Trophoblast cell (in vitro differentiated cells and primary cell): ENCODE measurements around the gene DOCK3.
"Not testable (repeated sequence)": the region's sequence is repeated elsewhere in the genome, so short reads cannot be mapped to it uniquely, and the experiment has no call there.

ENCODE experiments used
- DNase-seq, 2 donors: peaks; one replicate each; pipeline ENCODE4 v3.0.0-alpha.2; 2016
- H2AFZ ChIP-seq: 2 replicates; pipeline ENCODE4 v1.6.1; 2013; ENCODE audit warnings: low read length, moderate library complexity, mild to moderate bottlenecking; ENCODE audit not compliant: insufficient read depth, poor library complexity
- H2AK5ac ChIP-seq: 2 replicates; pipeline ENCODE4 v1.6.1; 2013; ENCODE audit warnings: mild to moderate bottlenecking, low read length
- H2BK120ac ChIP-seq: 2 replicates; pipeline ENCODE4 v1.6.1; 2013; ENCODE audit warnings: low read length, mild to moderate bottlenecking, moderate library complexity; ENCODE audit not compliant: insufficient read depth, poor library complexity
- H2BK12ac ChIP-seq: 2 replicates; pipeline ENCODE4 v1.6.1; 2013; ENCODE audit warnings: mild to moderate bottlenecking, low read length, moderate library complexity
- H2BK5ac ChIP-seq: 2 replicates; pipeline ENCODE4 v1.6.1; 2013; ENCODE audit warnings: low read length, low read depth, moderate library complexity, mild to moderate bottlenecking; ENCODE audit not compliant: poor library complexity
- H3K14ac ChIP-seq: 2 replicates; pipeline ENCODE4 v1.6.1; 2013; ENCODE audit warnings: mild to moderate bottlenecking, low read length
- H3K18ac ChIP-seq: 2 replicates; pipeline ENCODE4 v1.6.1; 2013; ENCODE audit warnings: mild to moderate bottlenecking, low read length
- H3K23ac ChIP-seq: 2 replicates; pipeline ENCODE4 v1.6.1; 2013; ENCODE audit warnings: low read length
- H3K27ac ChIP-seq: 2 replicates; pipeline ENCODE4 v1.5.1; 2013; ENCODE audit warnings: low read depth, mild to moderate bottlenecking, inconsistent platforms, low read length, moderate library complexity
- H3K27me3 ChIP-seq: 2 replicates; pipeline ENCODE4 v1.6.1; 2013; ENCODE audit warnings: inconsistent platforms, mild to moderate bottlenecking, low read length, moderate library complexity; ENCODE audit not compliant: insufficient read depth
- H3K36me3 ChIP-seq, 2 experiments: 1 replicate in 1 of 2; 2 replicates in 1 of 2; pipeline ENCODE4 v1.6.1; 2013; ENCODE audit warnings: low read length in 2 of 2, mild to moderate bottlenecking in 2 of 2, moderate library complexity in 1 of 2; ENCODE audit not compliant: insufficient read depth in 2 of 2, control insufficient read depth in 1 of 2
- H3K4ac ChIP-seq: 2 replicates; pipeline ENCODE4 v1.6.1; 2013; ENCODE audit warnings: low read depth, mild to moderate bottlenecking, low read length, moderate library complexity
- H3K4me1 ChIP-seq, 2 experiments: 1 replicate in 1 of 2; 2 replicates in 1 of 2; pipeline ENCODE4 v1.6.1; 2013; ENCODE audit warnings: low read length in 2 of 2, mild to moderate bottlenecking in 2 of 2, moderate library complexity in 1 of 2; ENCODE audit not compliant: insufficient read depth in 2 of 2, control insufficient read depth in 1 of 2
- H3K4me2 ChIP-seq: 2 replicates; pipeline ENCODE4 v1.6.1; 2013; ENCODE audit warnings: inconsistent platforms, mild to moderate bottlenecking, low read length, moderate library complexity
- H3K4me3 ChIP-seq: 2 replicates; pipeline ENCODE4 v1.5.1; 2013; ENCODE audit warnings: mild to moderate bottlenecking, low read depth, low read length, inconsistent platforms
- H3K79me1 ChIP-seq: one replicate; pipeline ENCODE4 v1.6.1; 2013; ENCODE audit warnings: low read length
- H3K79me2 ChIP-seq: 2 replicates; pipeline ENCODE4 v1.6.1; 2013; ENCODE audit warnings: low read length, mild to moderate bottlenecking; ENCODE audit not compliant: control insufficient read depth, insufficient read depth, poor library complexity
- H3K9ac ChIP-seq: 2 replicates; pipeline ENCODE4 v1.6.1; 2013; ENCODE audit warnings: mild to moderate bottlenecking, low read length
- H3K9me3 ChIP-seq: 2 replicates; pipeline ENCODE4 v1.6.1; 2013; ENCODE audit warnings: low read depth, mild to moderate bottlenecking, control low read depth, inconsistent platforms, low read length; ENCODE audit not compliant: insufficient read depth
- H4K12ac ChIP-seq: 2 replicates; pipeline ENCODE4 v1.6.1; 2013; ENCODE audit warnings: low read depth, mild to moderate bottlenecking, low read length, moderate library complexity
- H4K8ac ChIP-seq: 2 replicates; pipeline ENCODE4 v1.6.1; 2013; ENCODE audit warnings: low read depth, mild to moderate bottlenecking, low read length, moderate library complexity
- H4K91ac ChIP-seq: one replicate; pipeline ENCODE4 v1.6.1; 2013; ENCODE audit warnings: low read depth, mild to moderate bottlenecking, low read length, moderate library complexity
- WGBS: extraction: QIAGEN DNeasy Blood & Tissue Kit; methylation state at CpG from one replicate; pipeline ENCODE4 v1.1.7; 2013; ENCODE audit warnings: missing lambda C conversion rate; ENCODE audit not compliant: insufficient read length, insufficient coverage; ENCODE audit errors: extremely low coverage; 5-methylcytosine and 5-hydroxymethylcytosine counted together

Gene DOCK3

DNA sequence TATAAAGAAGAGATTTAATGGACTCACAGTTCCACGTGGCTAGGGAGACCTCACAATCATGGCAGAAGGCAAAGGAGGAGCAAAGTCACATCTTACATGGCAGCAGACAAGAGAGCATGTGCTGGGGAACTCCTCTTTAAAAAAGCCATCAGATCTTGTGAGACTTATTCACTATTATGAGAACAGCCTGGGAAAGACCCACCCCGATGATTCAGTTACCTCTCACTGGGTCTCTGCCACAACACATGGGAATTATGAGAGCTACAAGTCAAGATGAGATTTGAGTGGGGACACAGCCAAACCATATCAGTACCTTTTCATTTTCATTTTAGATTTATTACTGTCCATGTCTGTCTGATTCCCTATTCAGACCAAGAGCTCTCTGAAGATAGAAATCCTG lies 258.2 kb downstream of the DOCK3 start:
- H3K14ac ChIP-seq, H3K4ac ChIP-seq, H3K18ac ChIP-seq, H3K79me1 ChIP-seq, H4K91ac ChIP-seq, H2BK5ac ChIP-seq, H3K4me3 ChIP-seq, H3K23ac ChIP-seq, H3K9ac ChIP-seq, DNase-seq, H2BK12ac ChIP-seq, H3K27me3 ChIP-seq, H4K8ac ChIP-seq, H3K79me2 ChIP-seq, H3K36me3 ChIP-seq, H2AFZ ChIP-seq, H4K12ac ChIP-seq, H3K4me2 ChIP-seq, H3K4me1 ChIP-seq, H3K9me3 ChIP-seq, H2BK120ac ChIP-seq, H3K27ac ChIP-seq, H2AK5ac ChIP-seq: not testable (repeated sequence)
- WGBS, result no CpG with 5 or more reads among the region's 2 CpGs

DNA sequence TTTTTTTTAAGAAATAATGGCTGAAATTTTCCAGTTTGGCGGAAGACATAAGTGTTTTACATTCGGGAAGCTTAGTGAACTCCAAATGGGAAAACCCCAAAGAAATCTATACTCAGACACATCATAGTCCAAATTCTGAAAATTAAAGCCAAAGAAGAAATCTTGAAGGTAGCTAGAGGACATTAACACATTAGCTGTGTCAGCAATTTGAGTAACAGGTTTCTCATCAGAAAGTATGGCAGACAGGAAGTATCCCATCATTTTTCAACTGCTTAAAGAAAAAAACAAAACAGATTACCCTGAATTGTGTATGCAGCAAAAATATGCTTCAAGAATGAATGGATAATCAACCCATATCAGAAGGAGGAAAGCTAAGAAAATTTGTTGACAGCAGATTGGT lies 261.7 kb downstream of the DOCK3 start:
- Histone ChIP-seq H3K18ac (no peak overlapping the region), H3K27me3 (no peaks in the 10 kb centered on the region), H3K4me3 (no peak overlapping the region), H2AFZ (no peak overlapping the region), H3K36me3 (no peaks in the 10 kb centered on the region), H2BK12ac (no peak overlapping the region), H3K79me2 (no peaks in the 10 kb centered on the region), H3K9me3 (no peaks in the 10 kb centered on the region), H2AK5ac (no peak overlapping the region), H3K79me1 (no peaks in the 10 kb centered on the region), H3K4me2 (no peak overlapping the region), H3K9ac (no peak overlapping the region), H3K14ac (no peak overlapping the region), H3K27ac (no peak overlapping the region), H2BK5ac (no peak overlapping the region), H4K12ac (no peak overlapping the region), H3K23ac (no peak overlapping the region), H4K8ac (no peak overlapping the region), H3K4ac (no peak overlapping the region), H2BK120ac (no peak overlapping the region), H3K4me1 (no peaks in the 10 kb centered on the region), H4K91ac (no peak overlapping the region)
- WGBS, result no CpG with 5 or more reads among the region's 2 CpGs
- DNase-seq, result no peak

DNA sequence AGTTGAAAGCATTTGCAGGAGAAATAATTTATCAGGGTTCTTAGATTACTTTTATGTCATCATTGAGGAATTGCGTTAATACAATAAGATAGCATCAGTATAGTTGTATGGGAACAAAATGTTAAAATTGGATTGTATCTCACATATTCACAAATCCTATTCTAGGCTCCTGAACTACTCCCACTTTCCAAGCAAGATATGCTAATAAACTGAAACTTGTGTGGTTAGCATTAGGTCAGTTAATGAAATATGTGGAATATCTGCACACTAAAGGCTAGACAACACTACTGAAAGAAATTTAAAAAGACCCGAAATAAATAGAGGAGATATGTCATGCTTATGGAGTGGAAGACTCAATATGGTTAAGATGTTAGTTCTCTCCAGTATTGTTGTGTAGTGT lies 272.7 kb downstream of the DOCK3 start:
- Histone ChIP-seq H3K9ac (no peak overlapping the region), H3K23ac (no peak overlapping the region), H3K14ac (no peak overlapping the region), H3K27me3 (no peaks in the 10 kb centered on the region), H4K91ac (no peak overlapping the region), H4K12ac (no peak overlapping the region), H3K36me3 (no peaks in the 10 kb centered on the region), H3K4me2 (no peak overlapping the region), H3K79me2 (no peaks in the 10 kb centered on the region), H2AFZ (no peak overlapping the region), H2BK12ac (no peak overlapping the region), H3K79me1 (no peaks in the 10 kb centered on the region), H2BK5ac (no peak overlapping the region), H3K4ac (no peak overlapping the region), H3K18ac (no peak overlapping the region), H3K4me1 (no peaks in the 10 kb centered on the region), H3K27ac (no peak overlapping the region), H3K4me3 (no peak overlapping the region), H3K9me3 (no peaks in the 10 kb centered on the region), H2BK120ac (no peak overlapping the region), H2AK5ac (no peak overlapping the region), H4K8ac (no peak overlapping the region)
- DNase-seq, result no peak
- WGBS, result no CpG with 5 or more reads among the region's 2 CpGs

DNA sequence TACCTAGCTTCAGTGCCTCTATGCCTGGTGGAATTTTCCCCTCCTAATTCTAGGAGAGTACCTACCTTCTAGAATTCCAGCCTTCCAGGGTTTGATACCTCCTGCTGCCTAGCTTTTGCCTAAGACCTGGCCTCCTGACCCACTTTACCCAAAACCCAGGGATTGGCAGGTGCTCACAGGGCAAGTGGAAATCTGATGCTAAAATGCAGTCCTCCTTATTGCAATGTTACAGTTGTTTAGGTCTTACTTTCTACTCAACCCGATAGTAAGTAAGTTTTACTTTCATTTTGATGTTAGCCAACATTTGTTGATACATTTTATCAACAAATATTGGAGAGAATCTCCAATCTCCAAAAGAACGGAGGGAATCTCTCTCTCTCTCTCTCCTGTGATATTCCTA lies 275.9 kb downstream of the DOCK3 start:
- no peak overlapping the region for H2BK12ac ChIP-seq
- no peak overlapping the region for H2BK5ac ChIP-seq
- no peak overlapping the region for H2BK120ac ChIP-seq
- no peaks in the 10 kb centered on the region for H3K79me1 ChIP-seq
- no peak overlapping the region for H2AFZ ChIP-seq
- H3K36me3 ChIP-seq, result no peaks in the 10 kb centered on the region
- no peaks in the 10 kb centered on the region for H3K4me1 ChIP-seq
- H3K4me2 ChIP-seq, result no peak overlapping the region
- DNase-seq, result no peak
- H4K8ac ChIP-seq, result no peak overlapping the region
- H3K27me3 ChIP-seq, result no peaks in the 10 kb centered on the region
- H3K4ac ChIP-seq, result no peak overlapping the region
- no peak overlapping the region for H3K14ac ChIP-seq
- no peak overlapping the region for H2AK5ac ChIP-seq
- H3K4me3 ChIP-seq, result no peak overlapping the region
- no peaks in the 10 kb centered on the region for H3K9me3 ChIP-seq
- H4K12ac ChIP-seq, result no peak overlapping the region
- H4K91ac ChIP-seq, result no peak overlapping the region
- no CpG with 5 or more reads among the region's 2 CpGs for WGBS
- no peak overlapping the region for H3K9ac ChIP-seq
- no peak overlapping the region for H3K23ac ChIP-seq
- no peak overlapping the region for H3K18ac ChIP-seq
- no peak overlapping the region for H3K27ac ChIP-seq
- H3K79me2 ChIP-seq, result no peaks in the 10 kb centered on the region
